SK-N-SH treated with all-trans-retinoic acid at 6 μM for 48 hours (cell line): ENCODE measurements around the gene TUBA4A.

Source experiments
- ESRRG ChIP-seq: fragments of 250-450 bp; sonication (Bioruptor Pico); IDR thresholded peaks from 2 replicates; pipeline ENCODE4 v1.6.1; 2021; ENCODE audit warnings: mild to moderate bottlenecking
- GLIS3 ChIP-seq: fragments of 250-450 bp; sonication (Bioruptor Pico); IDR thresholded peaks from 2 replicates; pipeline ENCODE4 v1.5.0; 2020; ENCODE audit warnings: mild to moderate bottlenecking, moderate library complexity
- OSR1 ChIP-seq: fragments of 250-450 bp; sonication (Bioruptor Pico); IDR thresholded peaks from 2 replicates; pipeline ENCODE4 v1.8.0; 2022; ENCODE audit warnings: moderate library complexity, mild to moderate bottlenecking, inconsistent platforms
- PPARA ChIP-seq: fragments of 250-450 bp; sonication (Bioruptor Pico); IDR thresholded peaks from 2 replicates; pipeline ENCODE4 v1.5.0; 2020; ENCODE audit warnings: mild to moderate bottlenecking, borderline replicate concordance
- RARB ChIP-seq: fragments of 250-450 bp; sonication (Bioruptor Pico); IDR thresholded peaks from 2 replicates; pipeline ENCODE4 v1.8.0; 2021; ENCODE audit warnings: mild to moderate bottlenecking, moderate library complexity
- SNAI2 ChIP-seq: fragments of 250-450 bp; sonication (Bioruptor Pico); IDR thresholded peaks from 2 replicates; pipeline ENCODE4 v1.5.0; 2020; ENCODE audit warnings: mild to moderate bottlenecking, moderate library complexity
- TCF4 ChIP-seq: fragments of 250-450 bp; sonication (Bioruptor Pico); IDR thresholded peaks from 2 replicates; pipeline ENCODE4 v1.8.0; 2021; ENCODE audit warnings: mild to moderate bottlenecking, moderate library complexity, borderline replicate concordance
- ZFP3 ChIP-seq: fragments of 250-450 bp; sonication (Bioruptor Pico); IDR thresholded peaks from 2 replicates; pipeline ENCODE4 v1.5.0; 2020; ENCODE audit warnings: mild to moderate bottlenecking, moderate library complexity
- ZNF565 ChIP-seq: fragments of 450-650 bp; formaldehyde crosslinking; conservative IDR thresholded peaks from 2 replicates; pipeline ENCODE4 v1.5.0; 2020; ENCODE audit warnings: low read depth, mild to moderate bottlenecking, moderate library complexity
- ZNF70 ChIP-seq: fragments of 450-650 bp; formaldehyde crosslinking; IDR thresholded peaks from 2 replicates; pipeline ENCODE4 v1.5.0; 2020; ENCODE audit warnings: mild to moderate bottlenecking, moderate library complexity
- TF ChIP-seq, protein P1 (sequence below): fragments of 250-450 bp; sonication (Bioruptor Pico); IDR thresholded peaks from 2 replicates; pipeline ENCODE4 v1.5.1; 2020; ENCODE audit warnings: low read depth, mild to moderate bottlenecking, moderate library complexity
- TF ChIP-seq, protein P2 (sequence below): fragments of 250-450 bp; sonication (Bioruptor Pico); IDR thresholded peaks from 2 replicates; pipeline ENCODE4 v1.5.1; 2021; ENCODE audit warnings: mild to moderate bottlenecking, moderate library complexity
- TF ChIP-seq, protein P3 (sequence below): fragments of 250-450 bp; sonication (Bioruptor Pico); IDR thresholded peaks from 2 replicates; pipeline ENCODE4 v1.5.0; 2020; ENCODE audit warnings: mild to moderate bottlenecking, moderate library complexity

- TF ChIP-seq, protein P1, sequence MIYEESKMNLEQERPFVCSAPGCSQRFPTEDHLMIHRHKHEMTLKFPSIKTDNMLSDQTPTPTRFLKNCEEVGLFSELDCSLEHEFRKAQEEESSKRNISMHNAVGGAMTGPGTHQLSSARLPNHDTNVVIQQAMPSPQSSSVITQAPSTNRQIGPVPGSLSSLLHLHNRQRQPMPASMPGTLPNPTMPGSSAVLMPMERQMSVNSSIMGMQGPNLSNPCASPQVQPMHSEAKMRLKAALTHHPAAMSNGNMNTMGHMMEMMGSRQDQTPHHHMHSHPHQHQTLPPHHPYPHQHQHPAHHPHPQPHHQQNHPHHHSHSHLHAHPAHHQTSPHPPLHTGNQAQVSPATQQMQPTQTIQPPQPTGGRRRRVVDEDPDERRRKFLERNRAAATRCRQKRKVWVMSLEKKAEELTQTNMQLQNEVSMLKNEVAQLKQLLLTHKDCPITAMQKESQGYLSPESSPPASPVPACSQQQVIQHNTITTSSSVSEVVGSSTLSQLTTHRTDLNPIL (CRISPR knock-in tag) = no peak
- TF ChIP-seq SNAI2 (CRISPR knock-in tag) (no peak), GLIS3 (CRISPR knock-in tag) (no peak), TCF4 (CRISPR knock-in tag) (no peak), ZNF565 (CRISPR knock-in tag) (no peak), PPARA (CRISPR knock-in tag) (no peak), RARB (CRISPR knock-in tag) (no peak), OSR1 (CRISPR knock-in tag) (no peak), ZNF70 (no peak), ZFP3 (no peak), ESRRG (CRISPR knock-in tag) (no peak)
- TF ChIP-seq, protein P2, sequence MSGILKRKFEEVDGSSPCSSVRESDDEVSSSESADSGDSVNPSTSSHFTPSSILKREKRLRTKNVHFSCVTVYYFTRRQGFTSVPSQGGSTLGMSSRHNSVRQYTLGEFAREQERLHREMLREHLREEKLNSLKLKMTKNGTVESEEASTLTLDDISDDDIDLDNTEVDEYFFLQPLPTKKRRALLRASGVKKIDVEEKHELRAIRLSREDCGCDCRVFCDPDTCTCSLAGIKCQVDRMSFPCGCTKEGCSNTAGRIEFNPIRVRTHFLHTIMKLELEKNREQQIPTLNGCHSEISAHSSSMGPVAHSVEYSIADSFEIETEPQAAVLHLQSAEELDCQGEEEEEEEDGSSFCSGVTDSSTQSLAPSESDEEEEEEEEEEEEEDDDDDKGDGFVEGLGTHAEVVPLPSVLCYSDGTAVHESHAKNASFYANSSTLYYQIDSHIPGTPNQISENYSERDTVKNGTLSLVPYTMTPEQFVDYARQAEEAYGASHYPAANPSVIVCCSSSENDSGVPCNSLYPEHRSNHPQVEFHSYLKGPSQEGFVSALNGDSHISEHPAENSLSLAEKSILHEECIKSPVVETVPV (CRISPR knock-in tag) = no peak
- TF ChIP-seq, protein P3, sequence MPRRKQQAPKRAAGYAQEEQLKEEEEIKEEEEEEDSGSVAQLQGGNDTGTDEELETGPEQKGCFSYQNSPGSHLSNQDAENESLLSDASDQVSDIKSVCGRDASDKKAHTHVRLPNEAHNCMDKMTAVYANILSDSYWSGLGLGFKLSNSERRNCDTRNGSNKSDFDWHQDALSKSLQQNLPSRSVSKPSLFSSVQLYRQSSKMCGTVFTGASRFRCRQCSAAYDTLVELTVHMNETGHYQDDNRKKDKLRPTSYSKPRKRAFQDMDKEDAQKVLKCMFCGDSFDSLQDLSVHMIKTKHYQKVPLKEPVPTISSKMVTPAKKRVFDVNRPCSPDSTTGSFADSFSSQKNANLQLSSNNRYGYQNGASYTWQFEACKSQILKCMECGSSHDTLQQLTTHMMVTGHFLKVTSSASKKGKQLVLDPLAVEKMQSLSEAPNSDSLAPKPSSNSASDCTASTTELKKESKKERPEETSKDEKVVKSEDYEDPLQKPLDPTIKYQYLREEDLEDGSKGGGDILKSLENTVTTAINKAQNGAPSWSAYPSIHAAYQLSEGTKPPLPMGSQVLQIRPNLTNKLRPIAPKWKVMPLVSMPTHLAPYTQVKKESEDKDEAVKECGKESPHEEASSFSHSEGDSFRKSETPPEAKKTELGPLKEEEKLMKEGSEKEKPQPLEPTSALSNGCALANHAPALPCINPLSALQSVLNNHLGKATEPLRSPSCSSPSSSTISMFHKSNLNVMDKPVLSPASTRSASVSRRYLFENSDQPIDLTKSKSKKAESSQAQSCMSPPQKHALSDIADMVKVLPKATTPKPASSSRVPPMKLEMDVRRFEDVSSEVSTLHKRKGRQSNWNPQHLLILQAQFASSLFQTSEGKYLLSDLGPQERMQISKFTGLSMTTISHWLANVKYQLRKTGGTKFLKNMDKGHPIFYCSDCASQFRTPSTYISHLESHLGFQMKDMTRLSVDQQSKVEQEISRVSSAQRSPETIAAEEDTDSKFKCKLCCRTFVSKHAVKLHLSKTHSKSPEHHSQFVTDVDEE (CRISPR knock-in tag) = no peak
These were observed at the start of gene TUBA4A for GRCh38 chr2:219253753-219254589.
